ENCODE measurements around the gene SCUBE1. TPM values are rescaled to one million over a fixed set of nuclear protein-coding genes. Genes with fewer than 3 reads are reported as not detected.

Gene SCUBE1
- total RNA-seq, 1 experiment from 2014 or later, result 3.9 TPM

DNA sequence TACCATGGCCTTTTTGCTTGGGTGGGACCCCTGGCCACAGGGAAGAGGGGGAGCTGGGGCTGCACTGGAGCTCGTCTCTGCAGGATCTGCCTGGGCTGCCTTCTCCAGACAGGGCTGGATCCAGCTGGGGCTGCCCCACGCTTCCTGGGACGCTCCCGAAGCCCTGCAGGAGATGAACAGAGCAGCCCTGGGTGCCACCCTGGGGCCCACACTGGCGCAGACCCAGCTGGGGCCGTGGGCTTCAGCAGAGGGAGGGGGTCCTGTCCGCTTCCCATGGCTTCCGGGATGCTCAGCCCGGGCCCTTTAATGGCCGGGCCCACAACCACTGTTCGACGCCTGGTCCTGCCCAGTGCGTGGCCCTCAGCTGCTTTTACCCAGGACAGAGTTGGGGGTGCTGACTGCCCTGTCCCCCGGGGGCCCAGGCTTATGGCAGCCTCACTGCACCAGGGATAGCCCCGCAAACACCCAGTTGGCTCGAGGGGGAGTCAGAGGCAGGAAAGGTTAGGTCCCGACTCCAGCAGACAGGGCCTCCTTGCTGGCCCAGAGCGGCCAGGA lies 179.9 kb downstream of the SCUBE1 start:
- Histone ChIP-seq H3K9me3 (ENCODE audit: control insufficient read depth in 1 of 2, insufficient read depth in 1 of 2, low read depth in 1 of 2, low read length in 2 of 2) (no peaks in the 10 kb centered on the region), H3K36me3 (ENCODE audit: control insufficient read depth in 1 of 2, insufficient read depth in 2 of 2, low read length in 2 of 2) (peaks cover 2 to 8% of the 10 kb centered on the region in 2 experiments; a peak in 2 of 4 replicates), H3K9ac (ENCODE audit: low read length) (no peak overlapping the region), H4K20me1 (ENCODE audit: insufficient read depth) (no peaks in the 10 kb centered on the region), H3K9me2 (ENCODE audit: insufficient read depth) (no peaks in the 10 kb centered on the region), H3K4me3 (replicated peaks in 1 of 2; ENCODE audit: low read depth in 1 of 2, low read length in 2 of 2) (no peak overlapping the region), H3K27me3 (ENCODE audit: insufficient read depth, low read length) (no peaks in the 10 kb centered on the region), H2AFZ (ENCODE audit: low read depth, low read length, poor library complexity, severe bottlenecking) (no peak overlapping the region), H3K4me2 (ENCODE audit: low read length) (no peak overlapping the region), H3K79me2 (ENCODE audit: insufficient read depth, low read length) (peaks cover 2% of the 10 kb centered on the region; the same call in 1 of the 2 replicates), H3K27ac (ENCODE audit: low read depth, low read length) (no peak overlapping the region), H3K4me1 (ENCODE audit: control insufficient read depth in 1 of 2, insufficient read depth in 2 of 2, low read length in 2 of 2) (no peaks in the 10 kb centered on the region)
- BruUV-seq (replicated peaks), result no TSS peak
- intact Hi-C loops (cut with micrococcal nuclease), result no loop called here
- ATAC-seq (no peak), DNase-seq (ENCODE audit: low read depth, low spot score) (no peak)
- ChIA-PET RAD21 (ENCODE audit: low non-redundant PET in 1 of 2, low total read pairs in 2 of 2, uncharacterized antibody in 2 of 2, unreplicated experiment in 2 of 2) (no interaction called here), POLR2A (no interaction called here), CTCF (no interaction called here)
- TF ChIP-seq, protein P1, sequence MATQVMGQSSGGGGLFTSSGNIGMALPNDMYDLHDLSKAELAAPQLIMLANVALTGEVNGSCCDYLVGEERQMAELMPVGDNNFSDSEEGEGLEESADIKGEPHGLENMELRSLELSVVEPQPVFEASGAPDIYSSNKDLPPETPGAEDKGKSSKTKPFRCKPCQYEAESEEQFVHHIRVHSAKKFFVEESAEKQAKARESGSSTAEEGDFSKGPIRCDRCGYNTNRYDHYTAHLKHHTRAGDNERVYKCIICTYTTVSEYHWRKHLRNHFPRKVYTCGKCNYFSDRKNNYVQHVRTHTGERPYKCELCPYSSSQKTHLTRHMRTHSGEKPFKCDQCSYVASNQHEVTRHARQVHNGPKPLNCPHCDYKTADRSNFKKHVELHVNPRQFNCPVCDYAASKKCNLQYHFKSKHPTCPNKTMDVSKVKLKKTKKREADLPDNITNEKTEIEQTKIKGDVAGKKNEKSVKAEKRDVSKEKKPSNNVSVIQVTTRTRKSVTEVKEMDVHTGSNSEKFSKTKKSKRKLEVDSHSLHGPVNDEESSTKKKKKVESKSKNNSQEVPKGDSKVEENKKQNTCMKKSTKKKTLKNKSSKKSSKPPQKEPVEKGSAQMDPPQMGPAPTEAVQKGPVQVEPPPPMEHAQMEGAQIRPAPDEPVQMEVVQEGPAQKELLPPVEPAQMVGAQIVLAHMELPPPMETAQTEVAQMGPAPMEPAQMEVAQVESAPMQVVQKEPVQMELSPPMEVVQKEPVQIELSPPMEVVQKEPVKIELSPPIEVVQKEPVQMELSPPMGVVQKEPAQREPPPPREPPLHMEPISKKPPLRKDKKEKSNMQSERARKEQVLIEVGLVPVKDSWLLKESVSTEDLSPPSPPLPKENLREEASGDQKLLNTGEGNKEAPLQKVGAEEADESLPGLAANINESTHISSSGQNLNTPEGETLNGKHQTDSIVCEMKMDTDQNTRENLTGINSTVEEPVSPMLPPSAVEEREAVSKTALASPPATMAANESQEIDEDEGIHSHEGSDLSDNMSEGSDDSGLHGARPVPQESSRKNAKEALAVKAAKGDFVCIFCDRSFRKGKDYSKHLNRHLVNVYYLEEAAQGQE (IDR thresholded peaks at IDR 0.05; ENCODE audit: low read depth), result no peak
- peak; percentile 35; the same call in 1 of the 2 replicates for TF ChIP-seq POLR2AphosphoS5 (IDR thresholded peaks at IDR 0.05; ENCODE audit: low read depth, low read length)

DNA sequence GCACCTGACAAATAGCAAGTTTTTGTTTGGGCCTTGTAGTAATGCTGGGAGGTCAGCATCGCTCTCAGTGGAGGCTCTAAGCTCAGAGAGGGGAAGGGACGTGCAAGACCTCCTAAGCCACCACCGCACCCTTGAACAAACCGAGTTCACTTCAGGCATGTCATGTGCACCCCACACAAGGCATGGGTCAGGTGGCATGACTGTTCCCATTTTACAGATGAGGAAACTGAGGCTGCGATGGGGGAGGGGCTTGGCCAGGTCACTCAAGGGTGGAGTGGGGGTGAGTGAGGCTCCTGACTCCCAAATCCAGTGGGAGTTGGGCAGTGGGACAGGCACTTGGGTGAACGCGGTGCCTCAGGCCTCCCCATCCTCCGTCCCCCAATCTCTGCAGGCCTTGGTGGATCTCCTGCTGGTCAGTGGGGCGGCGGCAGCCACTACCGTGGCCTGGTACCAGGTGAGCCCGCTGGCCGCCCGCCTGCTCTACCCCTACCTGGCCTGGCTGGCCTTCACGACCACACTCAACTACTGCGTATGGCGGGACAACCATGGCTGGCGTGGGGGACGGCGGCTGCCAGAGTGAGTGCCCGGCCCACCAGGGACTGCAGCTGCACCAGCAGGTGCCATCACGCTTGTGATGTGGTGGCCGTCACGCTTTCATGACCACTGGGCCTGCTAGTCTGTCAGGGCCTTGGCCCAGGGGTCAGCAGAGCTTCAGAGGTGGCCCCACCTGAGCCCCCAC lies 180.6 kb downstream of the SCUBE1 start:
- Histone ChIP-seq H4K20me1 (ENCODE audit: insufficient read depth) (no peaks in the 10 kb centered on the region), H3K9ac (ENCODE audit: low read length) (no peak overlapping the region), H3K27me3 (ENCODE audit: insufficient read depth, low read length) (no peaks in the 10 kb centered on the region), H3K36me3 (ENCODE audit: control insufficient read depth in 1 of 2, insufficient read depth in 2 of 2, low read length in 2 of 2) (peaks cover 2 to 8% of the 10 kb centered on the region in 2 experiments; a peak in 2 of 4 replicates), H2AFZ (ENCODE audit: low read depth, low read length, poor library complexity, severe bottlenecking) (no peak overlapping the region), H3K27ac (ENCODE audit: low read depth, low read length) (no peak overlapping the region), H3K9me2 (ENCODE audit: insufficient read depth) (no peaks in the 10 kb centered on the region), H3K4me3 (replicated peaks in 1 of 2; ENCODE audit: low read depth in 1 of 2, low read length in 2 of 2) (no peak overlapping the region), H3K9me3 (ENCODE audit: control insufficient read depth in 1 of 2, insufficient read depth in 1 of 2, low read depth in 1 of 2, low read length in 2 of 2) (no peaks in the 10 kb centered on the region), H3K4me1 (ENCODE audit: control insufficient read depth in 1 of 2, insufficient read depth in 2 of 2, low read length in 2 of 2) (no peaks in the 10 kb centered on the region), H3K4me2 (ENCODE audit: low read length) (no peak overlapping the region), H3K79me2 (ENCODE audit: insufficient read depth, low read length) (peaks cover 9% of the 10 kb centered on the region)
- POLR2A ChIA-PET, result no interaction called here
- intact Hi-C loops (cut with micrococcal nuclease), result no loop called here
- no TSS peak for BruUV-seq (replicated peaks)
- CTCF ChIA-PET, result no interaction called here
- TF ChIP-seq CEBPB (IDR thresholded peaks at IDR 0.05; ENCODE audit: low read depth), result no peak
- no peak for TF ChIP-seq EZH2phosphoT487 (IDR thresholded peaks at IDR 0.05; ENCODE audit: borderline replicate concordance)
- no peak for TF ChIP-seq ELF1 (IDR thresholded peaks at IDR 0.05; ENCODE audit: borderline replicate concordance, low read depth)
- no peak for TF ChIP-seq FOSL1 (IDR thresholded peaks at IDR 0.05; ENCODE audit: low read depth)
- TF ChIP-seq, protein P2, sequence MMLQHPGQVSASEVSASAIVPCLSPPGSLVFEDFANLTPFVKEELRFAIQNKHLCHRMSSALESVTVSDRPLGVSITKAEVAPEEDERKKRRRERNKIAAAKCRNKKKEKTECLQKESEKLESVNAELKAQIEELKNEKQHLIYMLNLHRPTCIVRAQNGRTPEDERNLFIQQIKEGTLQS (IDR thresholded peaks at IDR 0.05), result no peak
- DNase-seq (ENCODE audit: low read depth, low spot score) (no peak), ATAC-seq (no peak)
- RAD21 ChIA-PET (ENCODE audit: low non-redundant PET in 1 of 2, low total read pairs in 2 of 2, uncharacterized antibody in 2 of 2, unreplicated experiment in 2 of 2), result no interaction called here

Data from HCT116 (cell line).